Common myeloid progenitor, CD34-positive (primary cell): ENCODE measurements around the gene TPCN1.

Experiments used
- CTCF ChIA-PET: fragments of 350-600 bp; sonication (Branson Sonifier 250); formaldehyde crosslinking; loops from one replicate; lab custom pipeline; 2021; ENCODE audit warnings: antibody characterized with exemption; lab: Charles Lee
- POLR2A ChIA-PET: fragments of 350-600 bp; sonication (Branson Sonifier 250); formaldehyde crosslinking; loops from one replicate; lab custom pipeline; 2021; ENCODE audit warnings: antibody characterized with exemption; lab: Charles Lee
- DNase-seq, 3 donors: peaks; one replicate each; pipeline versions ENCODE4 v3.0.0 to v3.0.0-alpha.2; 2013
- H3K27ac ChIP-seq, 2 experiments: 1 replicate in 1 of 2; 2 replicates in 1 of 2; pipeline ENCODE4 v1.7.0; 2013; ENCODE audit warnings: inconsistent platforms in 2 of 2, low read length in 2 of 2, mild to moderate bottlenecking in 2 of 2, low read depth in 1 of 2, moderate library complexity in 1 of 2; ENCODE audit not compliant: severe bottlenecking in 2 of 2, insufficient read depth in 1 of 2, poor library complexity in 1 of 2
- H3K27me3 ChIP-seq, 5 experiments: replicated peaks in 2 of 5; 1 replicate in 3 of 5; 2 replicates in 2 of 5; pipeline versions ENCODE4 v1.6.1 to v1.7.0; 2013; ENCODE audit warnings: low read length in 4 of 5, mild to moderate bottlenecking in 2 of 5, moderate library complexity in 2 of 5, inconsistent platforms in 1 of 5; ENCODE audit not compliant: insufficient read depth in 5 of 5, control insufficient read depth in 4 of 5
- H3K36me3 ChIP-seq, 4 experiments: 1 replicate in 2 of 4; 2 replicates in 2 of 4; pipeline versions ENCODE4 v1.6.1 to v1.7.0; 2013; ENCODE audit warnings: low read length in 3 of 4, control low read depth in 1 of 4, mild to moderate bottlenecking in 1 of 4; ENCODE audit not compliant: control insufficient read depth in 4 of 4, insufficient read depth in 4 of 4
- H3K4me1 ChIP-seq, 4 experiments: 1 replicate in 3 of 4; 2 replicates in 1 of 4; pipeline versions ENCODE4 v1.6.1 to v1.7.1; 2013; ENCODE audit warnings: low read length in 3 of 4, mild to moderate bottlenecking in 3 of 4, control low read depth in 1 of 4, inconsistent platforms in 1 of 4, moderate library complexity in 1 of 4; ENCODE audit not compliant: control insufficient read depth in 4 of 4, insufficient read depth in 4 of 4; ENCODE audit errors: control extremely low read depth in 1 of 4
- H3K4me3 ChIP-seq, 7 experiments: 1 replicate in 4 of 7; 2 replicates in 3 of 7; pipeline versions ENCODE4 v1.5.1 to v1.7.0; 2013; ENCODE audit warnings: mild to moderate bottlenecking in 7 of 7, low read length in 6 of 7, moderate library complexity in 6 of 7, inconsistent platforms in 2 of 7, low read depth in 2 of 7, control low read depth in 1 of 7; ENCODE audit not compliant: insufficient read depth in 4 of 7, control insufficient read depth in 1 of 7; ENCODE audit errors: extremely low read depth in 1 of 7
- H3K9me3 ChIP-seq, 5 experiments: 1 replicate in 4 of 5; 2 replicates in 1 of 5; pipeline versions ENCODE4 v1.6.1 to v1.7.1; 2013; ENCODE audit warnings: low read length in 4 of 5, mild to moderate bottlenecking in 2 of 5, inconsistent platforms in 1 of 5, low read depth in 1 of 5, moderate library complexity in 1 of 5; ENCODE audit not compliant: control insufficient read depth in 4 of 5, insufficient read depth in 2 of 5; ENCODE audit errors: control extremely low read depth in 1 of 5
- WGBS: methylation state at CpG from one replicate; pipeline ENCODE4 v1.1.5; 2013; ENCODE audit not compliant: insufficient coverage; 5-methylcytosine and 5-hydroxymethylcytosine counted together

Gene TPCN1

DNA sequence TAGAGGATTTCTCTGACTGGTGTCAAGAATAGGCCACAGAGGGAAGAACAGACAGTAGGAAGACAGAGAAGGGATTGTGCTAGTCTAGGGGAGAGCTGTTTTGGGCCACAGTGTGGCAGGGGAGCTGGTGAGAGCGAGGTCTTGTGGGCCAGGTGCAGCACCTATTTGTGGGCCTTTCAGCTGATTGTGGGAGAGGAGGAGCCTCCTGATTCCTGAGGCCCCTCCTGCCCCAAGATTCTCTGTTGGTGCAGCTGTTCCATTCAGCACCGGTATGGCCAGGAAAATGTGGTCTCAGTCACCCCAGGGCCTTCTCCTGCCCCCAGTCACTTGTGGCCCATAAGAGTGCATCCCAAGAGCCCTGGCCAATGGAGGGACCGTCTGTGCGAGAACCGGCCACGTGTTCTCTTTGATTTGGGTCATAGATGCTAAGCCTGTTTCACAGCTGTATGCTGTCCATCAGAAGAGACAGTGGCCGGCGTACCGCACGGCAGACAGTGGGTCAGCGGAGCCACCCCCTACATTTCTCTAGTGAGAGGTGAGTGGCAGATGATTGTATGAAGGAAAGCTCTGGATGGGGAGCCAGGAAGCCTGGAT lies 27.7 kb downstream of the TPCN1 start:
- Histone ChIP-seq H3K9me3 (peaks cover 0 to 12% (median 7%) of the 10 kb centered on the region in 5 experiments), H3K36me3 (peaks cover 0 to 28% (median 9%) of the 10 kb centered on the region in 4 experiments), H3K27ac (no peak overlapping the region), H3K4me1 (peaks cover 0 to 28% (median 15%) of the 10 kb centered on the region in 4 experiments), H3K4me3 (no peak overlapping the region), H3K27me3 (no peaks in the 10 kb centered on the region)
- ChIA-PET POLR2A (interaction anchor here (1.6 kb wide), 1 partner anchor 11 kb away, joined by 3 read pairs; no protein-coding TSS in a partner anchor), CTCF (interaction anchor here (1.2 to 2.9 kb wide), 3 partner anchors 12 to 48 kb away, joined by 3 to 9 read pairs (median 5); no protein-coding TSS in a partner anchor)
- no peak for DNase-seq
- 98% methylated on average over 6 of the region's 11 CpGs for WGBS

DNA sequence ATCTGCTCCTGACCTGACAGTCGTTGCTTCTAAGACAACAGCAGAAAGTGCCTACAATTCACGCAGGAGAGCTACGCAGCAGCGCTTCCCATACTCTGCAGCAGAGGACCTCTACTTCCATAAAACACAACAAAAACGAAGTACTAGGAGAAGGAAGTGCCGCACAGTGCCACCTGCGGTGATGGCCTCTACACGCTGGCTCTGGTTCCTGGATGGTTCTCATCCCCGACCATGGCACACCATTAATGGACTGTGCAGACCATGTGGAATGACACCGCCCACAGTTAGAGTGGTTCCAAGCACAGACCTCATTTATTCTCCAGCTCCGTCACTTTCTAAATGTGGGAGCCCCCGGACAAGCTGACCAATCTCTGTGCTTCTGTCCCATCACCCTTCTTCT lies 28.3 kb downstream of the TPCN1 start:
- WGBS, result 94% methylated on average over 7 of the region's 12 CpGs

DNA sequence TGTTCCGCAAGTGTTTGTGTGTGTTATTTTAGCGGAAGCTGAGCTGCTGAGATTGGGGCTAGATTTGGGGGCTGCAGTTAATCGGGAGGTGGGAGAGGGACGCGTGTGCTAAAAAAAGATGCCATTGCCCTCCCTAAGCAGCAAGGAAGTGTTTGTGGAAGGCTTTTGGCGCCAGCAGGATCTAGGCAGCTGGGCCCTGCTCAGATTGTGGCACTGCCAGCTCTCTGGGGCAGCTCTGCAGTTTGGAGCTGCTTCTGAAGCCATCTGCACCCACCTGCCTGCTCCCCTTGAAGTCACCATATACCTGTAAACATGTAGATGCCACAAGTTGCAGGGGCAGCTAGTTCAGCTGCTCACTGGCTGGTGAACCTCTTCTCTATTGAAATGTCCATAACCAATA lies 28.8 kb downstream of the TPCN1 start:
- Histone ChIP-seq H3K4me3 (no peak overlapping the region), H3K4me1 (peaks cover 0 to 19% (median 15%) of the 10 kb centered on the region in 4 experiments), H3K27ac (no peak overlapping the region), H3K9me3 (peaks cover 0 to 13% (median 8%) of the 10 kb centered on the region in 5 experiments), H3K27me3 (no peaks in the 10 kb centered on the region), H3K36me3 (peaks cover 0 to 28% (median 9%) of the 10 kb centered on the region in 4 experiments)
- 100% methylated on average over 4 of the region's 6 CpGs for WGBS
- ChIA-PET CTCF (interaction anchor here (0.9 to 2.9 kb wide), 3 partner anchors 11 to 40 kb away, joined by 3 to 9 read pairs (median 3); partner anchors contain the start of gene TPCN1), POLR2A (interaction anchor here (1.6 kb wide), 1 partner anchor 12 kb away, joined by 3 read pairs; no protein-coding TSS in a partner anchor)
- no peak for DNase-seq

More for the DNA sequence above, 28.3 kb downstream of the TPCN1 start:
- ChIA-PET POLR2A (interaction anchor here (1.6 kb wide), 1 partner anchor 12 kb away, joined by 3 read pairs; no protein-coding TSS in a partner anchor), CTCF (interaction anchor here (0.9 to 2.9 kb wide), 4 partner anchors 11 to 48 kb away, joined by 3 to 9 read pairs (median 4); partner anchors contain the start of gene TPCN1)
- Histone ChIP-seq H3K27me3 (no peaks in the 10 kb centered on the region), H3K4me1 (peaks cover 0 to 22% (median 15%) of the 10 kb centered on the region in 4 experiments), H3K9me3 (peaks cover 0 to 13% (median 8%) of the 10 kb centered on the region in 5 experiments), H3K36me3 (peaks cover 0 to 28% (median 9%) of the 10 kb centered on the region in 4 experiments), H3K4me3 (no peak overlapping the region), H3K27ac (no peak overlapping the region)
- no peak for DNase-seq

DNA sequence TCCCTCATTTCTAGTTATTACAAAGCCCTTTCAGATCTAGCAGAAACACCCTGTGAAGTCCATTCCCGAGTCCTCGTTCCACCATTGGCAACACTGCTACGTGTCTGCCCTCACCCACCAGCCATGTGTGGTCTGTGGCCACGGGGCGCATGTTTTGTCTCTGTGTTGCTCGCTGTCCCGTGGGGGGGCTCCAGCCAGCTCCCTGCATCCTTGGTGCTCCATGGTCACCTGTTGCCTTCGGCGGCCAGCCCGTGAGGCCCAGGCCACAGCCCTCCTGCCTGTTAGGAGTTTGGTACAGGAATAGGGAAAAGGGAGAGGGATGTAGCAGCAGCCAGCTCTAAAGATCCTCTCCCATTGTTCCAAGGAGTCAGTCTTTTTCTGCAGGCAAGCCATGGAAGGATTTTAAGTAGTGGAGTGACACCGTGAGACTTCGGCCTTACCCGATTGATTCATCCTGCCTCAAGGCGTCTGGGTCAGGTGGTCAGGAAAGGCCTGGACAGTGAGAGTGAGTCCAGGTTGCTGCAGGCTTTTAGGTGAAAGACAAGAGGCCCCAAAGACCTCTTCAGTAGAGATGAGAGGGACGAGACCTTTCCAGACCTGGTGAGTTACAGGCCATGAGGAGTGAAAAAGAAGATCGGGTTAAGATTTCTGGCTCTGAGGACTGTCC lies 30.3 kb downstream of the TPCN1 start:
- H3K27ac ChIP-seq, result no peak overlapping the region
- H3K27me3 ChIP-seq, result no peaks in the 10 kb centered on the region
- 95% methylated on average over 10 of the region's 16 CpGs for WGBS
- H3K4me3 ChIP-seq, result no peak overlapping the region
- CTCF ChIA-PET, result interaction anchor here (2.9 kb wide), 1 partner anchor 9 kb away, joined by 9 read pairs; no protein-coding TSS in a partner anchor
- H3K4me1 ChIP-seq, result peaks cover 0 to 8% (median 8%) of the 10 kb centered on the region in 4 experiments
- POLR2A ChIA-PET, result no interaction called here
- peaks cover 0 to 28% (median 9%) of the 10 kb centered on the region in 4 experiments for H3K36me3 ChIP-seq
- H3K9me3 ChIP-seq, result peaks cover 0 to 13% (median 8%) of the 10 kb centered on the region in 5 experiments
- no peak for DNase-seq

DNA sequence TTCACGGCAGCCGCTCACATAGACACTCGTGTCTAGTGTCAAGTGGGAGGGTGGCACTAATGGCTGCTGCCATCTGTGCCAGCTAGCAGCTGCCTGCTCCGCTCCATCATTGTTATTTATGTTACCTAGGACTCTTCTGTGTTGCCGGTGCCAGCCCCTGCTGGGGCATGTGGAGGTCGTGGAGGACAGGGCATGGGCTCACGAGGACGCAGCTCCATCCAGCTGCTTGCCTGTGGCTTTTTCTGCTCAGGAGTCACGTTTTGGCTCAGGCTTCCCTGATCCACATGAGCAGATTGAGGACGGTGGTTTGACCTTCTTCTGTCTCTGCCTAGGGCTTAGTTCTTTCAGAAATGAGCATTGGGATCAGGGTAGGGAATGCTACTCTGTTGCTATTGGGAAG lies 31.2 kb downstream of the TPCN1 start:
- ChIA-PET POLR2A (no interaction called here), CTCF (no interaction called here)
- Histone ChIP-seq H3K4me3 (no peak overlapping the region), H3K27me3 (no peaks in the 10 kb centered on the region), H3K9me3 (peaks cover 0 to 15% (median 8%) of the 10 kb centered on the region in 5 experiments), H3K27ac (no peak overlapping the region), H3K36me3 (peaks cover 0 to 26% (median 8%) of the 10 kb centered on the region in 4 experiments), H3K4me1 (no peaks in the 10 kb centered on the region)
- DNase-seq, result no peak
- 95% methylated on average over 9 of the region's 10 CpGs for WGBS

DNA sequence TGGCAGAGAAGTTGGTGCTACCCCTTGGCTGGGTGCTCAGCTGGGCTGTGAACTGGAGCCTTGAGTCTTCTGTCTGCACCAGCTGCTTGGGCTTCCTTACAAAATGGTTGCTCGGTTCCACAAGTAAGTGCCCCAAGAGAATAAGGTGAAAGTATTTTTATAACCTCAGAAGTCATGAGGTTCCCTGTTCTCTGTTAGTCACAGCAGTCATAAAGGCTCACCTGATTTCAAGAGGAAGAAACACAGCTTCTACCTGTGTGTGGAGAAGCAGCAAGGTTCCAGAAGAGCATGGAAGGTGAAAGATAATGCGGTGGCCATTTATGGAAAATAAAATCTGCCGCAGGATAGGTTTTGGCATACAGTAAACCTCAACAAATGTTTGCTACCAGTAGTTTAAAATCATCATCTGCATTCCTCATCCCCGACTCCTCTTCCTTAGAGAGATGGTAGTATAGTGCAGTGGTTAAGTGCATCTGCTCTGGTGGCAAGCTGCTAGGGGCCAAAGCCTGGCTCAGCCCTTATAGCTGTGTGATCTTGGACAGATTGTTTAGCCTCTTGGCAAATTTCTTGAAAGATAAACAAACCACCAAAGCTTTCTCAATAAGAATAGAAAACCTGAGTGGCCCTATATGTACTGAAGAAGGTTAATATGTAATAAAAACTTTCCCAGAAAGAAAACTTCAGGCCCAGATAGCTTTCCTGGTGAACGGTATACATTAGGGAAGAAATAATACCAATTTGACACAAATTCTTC lies 32.4 kb downstream of the TPCN1 start:
- ChIA-PET CTCF (interaction anchor here (0.9 to 1.7 kb wide), 3 partner anchors 43 to 57 kb away, joined by 3 to 4 read pairs (median 3); no protein-coding TSS in a partner anchor), POLR2A (interaction anchor here (0.6 kb wide), 1 partner anchor 50 kb away, joined by 3 read pairs; no protein-coding TSS in a partner anchor)
- Histone ChIP-seq H3K4me1 (no peaks in the 10 kb centered on the region), H3K9me3 (peaks cover 0 to 15% (median 8%) of the 10 kb centered on the region in 5 experiments), H3K36me3 (peaks cover 0 to 22% (median 6%) of the 10 kb centered on the region in 4 experiments), H3K27ac (no peak overlapping the region), H3K27me3 (no peaks in the 10 kb centered on the region), H3K4me3 (no peak overlapping the region)
- DNase-seq, result no peak
- 100% methylated on average over 2 of the region's 5 CpGs for WGBS
